AG04450 (cell line): ENCODE measurements around the gene LSS. TPM values are rescaled to one million over a fixed set of nuclear protein-coding genes. Genes with fewer than 3 reads are reported as not detected.

Experiments
- CTCF ChIA-PET: fragments of 300-600, 350-600 bp; formaldehyde crosslinking; extraction: SDS; loops from one replicate; lab custom pipeline; 2022; ENCODE audit warnings: antibody characterized with exemption, inconsistent platforms; lab: Charles Lee
- POLR2A ChIA-PET: fragments of 350-600 bp; formaldehyde crosslinking; extraction: SDS; loops from one replicate; lab custom pipeline; 2021; ENCODE audit warnings: antibody characterized with exemption, inconsistent platforms; lab: Yijun Ruan, JAX
- DNase-seq: peaks from one replicate; pipeline ENCODE4 v3.0.0-alpha.2; 2011; ENCODE audit warnings: low read depth, low spot score
- H3K27ac ChIP-seq: one replicate; pipeline ENCODE4 v1.5.1; 2012; ENCODE audit warnings: low read depth, low read length, control low read depth
- H3K27me3 ChIP-seq: one replicate; pipeline ENCODE4 v1.6.0; 2012; ENCODE audit warnings: low read length; ENCODE audit not compliant: control insufficient read depth, insufficient read depth
- H3K4me3 ChIP-seq: 2 replicates; pipeline ENCODE4 v1.5.1; 2011; ENCODE audit warnings: mild to moderate bottlenecking, low read depth, low read length, control low read depth
- H3K9me3 ChIP-seq: 2 replicates; pipeline ENCODE4 v1.5.1; 2012; ENCODE audit warnings: low read length; ENCODE audit not compliant: control insufficient read depth, insufficient read depth
- polyA plus RNA-seq: library from polyadenylated mRNA; depleted of rRNA; stranded (reverse); fragments of >200 nt; gene quantifications from 2 replicates; pipeline ENCODE4 v1.2.3, GENCODE V29; 2011
- TF ChIP-seq, protein P1 (sequence below): IDR thresholded peaks from 2 replicates; pipeline ENCODE4 v1.5.1; 2011; ENCODE audit warnings: low read depth, low read length, control low read depth, inconsistent platforms

The LSS gene
- polyA plus RNA-seq, 1 experiment, result 49.0 TPM

DNA sequence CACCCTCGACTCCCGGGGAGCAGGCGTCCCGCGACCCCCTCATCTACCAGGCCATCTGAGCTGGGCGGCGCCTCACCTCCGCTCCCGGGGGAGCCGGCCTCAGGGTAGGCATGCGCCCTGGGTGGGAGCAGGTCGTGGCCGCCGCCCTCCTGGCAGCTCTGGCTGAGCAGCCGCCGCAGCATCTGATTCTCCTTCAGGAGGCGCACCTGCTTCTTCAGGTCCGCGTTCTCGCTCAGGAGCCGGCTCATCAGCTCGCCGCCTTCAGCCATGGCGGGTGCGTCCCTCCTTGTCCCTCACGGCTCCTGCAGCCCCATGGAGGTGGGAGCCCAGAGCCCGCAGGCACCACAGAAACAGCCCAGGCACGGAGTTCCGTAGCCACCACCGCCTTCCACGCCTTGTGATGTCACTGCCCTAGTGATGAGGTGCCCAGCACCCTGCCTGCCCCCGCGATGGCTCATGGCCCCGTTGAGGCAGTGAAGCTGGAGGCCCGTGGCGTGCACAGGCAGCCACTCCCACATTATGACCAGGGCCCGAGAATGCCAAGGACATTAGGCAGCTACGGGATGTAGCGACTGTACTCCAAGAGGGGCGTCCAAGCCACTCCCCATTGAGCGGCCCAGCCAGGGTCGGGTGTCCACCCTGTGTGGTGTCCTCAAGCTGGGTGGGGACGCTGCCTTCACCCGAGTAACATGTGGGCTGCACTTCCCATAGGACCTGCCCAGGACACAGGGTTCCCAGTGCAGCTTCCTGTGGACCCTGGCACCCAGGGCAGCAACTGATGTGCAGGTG is 45.8 kb downstream of the LSS start:
- no peaks in the 10 kb centered on the region; the same call in 1 of the 2 replicates for H3K9me3 ChIP-seq
- CTCF ChIA-PET, result interaction anchor here (0.9 to 1.0 kb wide), 2 partner anchors 44 to 253 kb away, joined by 3 to 17 read pairs; no protein-coding TSS in a partner anchor
- H3K27ac ChIP-seq, result no peak overlapping the region
- H3K4me3 ChIP-seq, result no peak overlapping the region
- POLR2A ChIA-PET, result interaction anchor here (0.6 kb wide), 1 partner anchor 126 kb away, joined by 5 read pairs; no protein-coding TSS in a partner anchor
- no peak for DNase-seq
- TF ChIP-seq, protein P1, sequence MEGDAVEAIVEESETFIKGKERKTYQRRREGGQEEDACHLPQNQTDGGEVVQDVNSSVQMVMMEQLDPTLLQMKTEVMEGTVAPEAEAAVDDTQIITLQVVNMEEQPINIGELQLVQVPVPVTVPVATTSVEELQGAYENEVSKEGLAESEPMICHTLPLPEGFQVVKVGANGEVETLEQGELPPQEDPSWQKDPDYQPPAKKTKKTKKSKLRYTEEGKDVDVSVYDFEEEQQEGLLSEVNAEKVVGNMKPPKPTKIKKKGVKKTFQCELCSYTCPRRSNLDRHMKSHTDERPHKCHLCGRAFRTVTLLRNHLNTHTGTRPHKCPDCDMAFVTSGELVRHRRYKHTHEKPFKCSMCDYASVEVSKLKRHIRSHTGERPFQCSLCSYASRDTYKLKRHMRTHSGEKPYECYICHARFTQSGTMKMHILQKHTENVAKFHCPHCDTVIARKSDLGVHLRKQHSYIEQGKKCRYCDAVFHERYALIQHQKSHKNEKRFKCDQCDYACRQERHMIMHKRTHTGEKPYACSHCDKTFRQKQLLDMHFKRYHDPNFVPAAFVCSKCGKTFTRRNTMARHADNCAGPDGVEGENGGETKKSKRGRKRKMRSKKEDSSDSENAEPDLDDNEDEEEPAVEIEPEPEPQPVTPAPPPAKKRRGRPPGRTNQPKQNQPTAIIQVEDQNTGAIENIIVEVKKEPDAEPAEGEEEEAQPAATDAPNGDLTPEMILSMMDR, result no peak
- H3K27me3 ChIP-seq, result no peaks in the 10 kb centered on the region

DNA sequence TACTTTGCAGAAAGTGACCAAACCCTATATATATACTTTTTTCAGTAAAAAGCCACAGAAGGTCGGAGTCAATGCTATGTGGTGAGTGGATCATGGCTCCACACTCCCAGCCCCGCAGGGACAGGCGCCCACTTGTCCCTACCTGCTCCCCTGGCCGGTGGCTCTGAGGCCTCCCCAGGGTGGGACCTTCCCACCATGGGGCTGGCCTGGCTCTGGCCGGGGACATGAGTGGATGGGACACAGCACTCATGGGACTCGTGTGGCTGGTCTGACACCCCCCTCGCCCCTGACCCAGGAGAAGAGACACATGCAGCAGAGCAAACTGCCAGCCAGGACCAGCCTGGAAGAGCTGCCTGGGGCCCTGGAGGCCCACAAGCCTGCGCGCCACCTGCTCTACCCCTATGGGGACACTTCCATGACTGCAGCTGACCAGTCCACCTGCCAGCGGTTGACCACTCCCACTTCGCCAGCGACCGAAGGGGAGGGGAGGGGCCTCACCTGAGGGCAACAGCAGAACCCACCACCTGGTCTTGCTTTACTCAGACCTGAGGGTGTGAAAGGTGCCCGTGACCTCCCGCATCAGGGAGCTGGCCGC is 46.5 kb downstream of the LSS start:
- H3K27me3 ChIP-seq, result no peaks in the 10 kb centered on the region
- TF ChIP-seq, protein P1, result no peak
- POLR2A ChIA-PET, result no interaction called here
- H3K27ac ChIP-seq, result no peak overlapping the region
- no peak for DNase-seq
- H3K9me3 ChIP-seq, result no peaks in the 10 kb centered on the region; the same call in 1 of the 2 replicates
- CTCF ChIA-PET, result interaction anchor here (0.9 kb wide), 1 partner anchor 43 kb away, joined by 3 read pairs; no protein-coding TSS in a partner anchor
- H3K4me3 ChIP-seq, result no peak overlapping the region

DNA sequence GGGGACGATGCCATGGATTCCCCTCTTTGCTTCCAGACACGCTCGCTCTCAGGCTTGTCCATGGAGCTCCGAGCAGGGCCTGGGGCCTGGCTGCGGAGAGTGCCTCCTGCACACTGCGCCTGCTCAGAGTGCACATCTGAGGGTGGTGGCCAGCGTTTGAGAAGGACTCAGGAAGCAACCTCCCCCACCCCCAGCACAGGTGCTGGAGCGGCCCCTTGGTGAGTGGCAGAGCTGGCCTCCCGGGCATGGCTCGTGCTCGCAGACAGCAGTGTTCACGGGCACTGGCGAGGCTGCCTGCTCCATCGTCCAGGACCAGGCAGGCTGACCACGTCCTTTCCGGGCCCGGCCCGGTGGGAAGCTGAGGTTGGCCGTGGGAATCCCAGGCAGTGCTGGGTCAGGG is 47.1 kb downstream of the LSS start:
- no peak for DNase-seq
- H3K27ac ChIP-seq, result no peak overlapping the region
- ChIA-PET POLR2A (no interaction called here), CTCF (no interaction called here)
- H3K4me3 ChIP-seq, result no peak overlapping the region
- no peaks in the 10 kb centered on the region for H3K27me3 ChIP-seq
- no peaks in the 10 kb centered on the region; the same call in 1 of the 2 replicates for H3K9me3 ChIP-seq
- TF ChIP-seq, protein P1, result no peak

DNA sequence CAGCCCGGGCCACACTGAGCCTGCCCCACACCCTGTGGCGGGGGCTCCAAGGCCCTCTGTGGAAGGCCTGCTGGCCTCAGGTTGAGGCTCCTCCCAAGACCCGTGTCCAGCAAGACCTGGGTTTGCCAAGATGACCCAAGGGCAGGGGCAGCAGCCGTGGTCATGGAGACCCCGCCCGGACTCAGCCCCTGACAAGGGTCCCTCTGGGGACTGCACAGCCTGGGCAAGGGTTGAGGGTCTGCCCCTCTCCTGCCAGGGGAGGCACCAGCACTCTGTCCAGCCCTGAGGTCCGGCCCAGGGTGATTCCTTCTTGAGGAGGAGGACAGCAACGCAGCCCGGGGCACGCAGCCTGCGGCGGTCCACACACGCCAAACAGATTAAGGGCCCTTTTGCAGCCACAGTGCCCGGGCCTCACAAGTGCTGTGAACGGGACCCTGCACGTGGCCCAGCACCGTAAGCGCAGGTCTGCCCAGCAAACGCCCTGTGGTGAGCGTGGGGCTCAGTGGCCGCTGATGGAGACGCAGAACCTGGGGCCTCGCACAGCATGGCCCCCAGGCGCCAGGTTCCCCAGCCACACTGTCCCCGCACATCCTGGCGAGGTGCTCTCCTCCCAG is 47.7 kb downstream of the LSS start:
- no peak for DNase-seq
- H3K4me3 ChIP-seq, result no peak overlapping the region
- TF ChIP-seq, protein P1, result no peak
- H3K27me3 ChIP-seq, result no peaks in the 10 kb centered on the region
- H3K27ac ChIP-seq, result no peak overlapping the region
- CTCF ChIA-PET, result no interaction called here
- POLR2A ChIA-PET, result no interaction called here
- H3K9me3 ChIP-seq, result no peaks in the 10 kb centered on the region; the same call in 1 of the 2 replicates
